ES-I3 (cell line): ENCODE data around the gene REEP6.
"Not testable (repeated sequence)": the region's sequence is repeated elsewhere in the genome, so short reads cannot be mapped to it uniquely, and the experiment has no call there.

Experiments used
- H3K36me3 ChIP-seq: 2 replicates; pipeline ENCODE4 v1.6.1; 2013; ENCODE audit warnings: mild to moderate bottlenecking, low read length, control low read depth, moderate library complexity; ENCODE audit not compliant: insufficient read depth
- H3K4me1 ChIP-seq: 2 replicates; pipeline ENCODE4 v1.6.1; 2013; ENCODE audit warnings: mild to moderate bottlenecking, control low read depth, low read length; ENCODE audit not compliant: insufficient read depth
- H3K9ac ChIP-seq: 2 replicates; pipeline ENCODE4 v1.6.1; 2013; ENCODE audit warnings: low read depth, mild to moderate bottlenecking, low read length, moderate library complexity
- H3K9me3 ChIP-seq: 2 replicates; pipeline ENCODE4 v1.6.1; 2013; ENCODE audit warnings: mild to moderate bottlenecking, low read length, moderate library complexity; ENCODE audit not compliant: control insufficient read depth, insufficient read depth

Gene REEP6

GRCh38 chr19:1510807-1511206 lies 19.8 kb downstream of the REEP6 start:
- H3K36me3 ChIP-seq = no peaks in the 10 kb centered on the region
- no peaks in the 10 kb centered on the region for H3K9me3 ChIP-seq
- H3K4me1 ChIP-seq = no peaks in the 10 kb centered on the region
- H3K9ac ChIP-seq = no peak overlapping the region

GRCh38 chr19:1511318-1512317 lies 20.6 kb downstream of the REEP6 start:
- H3K36me3 ChIP-seq = no peaks in the 10 kb centered on the region
- no peak overlapping the region for H3K9ac ChIP-seq
- H3K9me3 ChIP-seq = no peaks in the 10 kb centered on the region
- H3K4me1 ChIP-seq = no peaks in the 10 kb centered on the region

- Histone ChIP-seq H3K4me1 (no peaks in the 10 kb centered on the region), H3K9me3 (no peaks in the 10 kb centered on the region), H3K36me3 (no peaks in the 10 kb centered on the region), H3K9ac (peak within 1 kb of the TSS; percentile 24; the same call in 1 of the 2 replicates)
Measured at GRCh38 chr19:1512671-1513498, 21.9 kb downstream of the REEP6 start, which contains the start of gene ADAMTSL5. Gene ADAMTSL5 (minus strand): TSS chr19:1513019. CDS start chr19:1510943, 2,076 bp downstream.

GRCh38 chr19:1513499-1514294 lies 22.7 kb downstream of the REEP6 start:
- Histone ChIP-seq H3K36me3 (no peaks in the 10 kb centered on the region), H3K4me1 (no peaks in the 10 kb centered on the region), H3K9me3 (no peaks in the 10 kb centered on the region), H3K9ac (peak overlapping the region; percentile 24; the same call in 1 of the 2 replicates)

GRCh38 chr19:1514295-1514661 lies 23.3 kb downstream of the REEP6 start:
- Histone ChIP-seq H3K36me3 (no peaks in the 10 kb centered on the region), H3K4me1 (no peaks in the 10 kb centered on the region), H3K9ac (no peak overlapping the region)

GRCh38 chr19:1514986-1515721 lies 24.2 kb downstream of the REEP6 start:
- Histone ChIP-seq H3K36me3 (no peaks in the 10 kb centered on the region), H3K9me3 (no peaks in the 10 kb centered on the region), H3K9ac (no peak overlapping the region), H3K4me1 (no peaks in the 10 kb centered on the region)

More at GRCh38 chr19:1514295-1514661, 23.3 kb downstream of the REEP6 start:
- no peaks in the 10 kb centered on the region for H3K9me3 ChIP-seq

- H3K4me1 ChIP-seq = no peaks in the 10 kb centered on the region
- no peaks in the 10 kb centered on the region for H3K36me3 ChIP-seq
- no peak overlapping the region for H3K9ac ChIP-seq
- no peaks in the 10 kb centered on the region for H3K9me3 ChIP-seq
Measured at GRCh38 chr19:1516395-1516753, 25.4 kb downstream of the REEP6 start.

- H3K36me3 ChIP-seq = no peaks in the 10 kb centered on the region
- H3K9me3 ChIP-seq = no peaks in the 10 kb centered on the region
- H3K9ac ChIP-seq = no peak overlapping the region
- no peaks in the 10 kb centered on the region for H3K4me1 ChIP-seq
Measured at GRCh38 chr19:1518471-1518870, 27.5 kb downstream of the REEP6 start.

- not testable (repeated sequence) for H3K4me1 ChIP-seq, H3K9me3 ChIP-seq, H3K36me3 ChIP-seq, H3K9ac ChIP-seq
Measured at GRCh38 chr19:1519802-1520201, 28.8 kb downstream of the REEP6 start.

- no peaks in the 10 kb centered on the region for H3K9me3 ChIP-seq
- H3K36me3 ChIP-seq = no peaks in the 10 kb centered on the region
- no peak overlapping the region for H3K9ac ChIP-seq
- H3K4me1 ChIP-seq = no peaks in the 10 kb centered on the region
Measured at GRCh38 chr19:1520203-1520780, 29.3 kb downstream of the REEP6 start.

GRCh38 chr19:1521636-1522035 lies 30.7 kb downstream of the REEP6 start:
- Histone ChIP-seq H3K4me1 (no peaks in the 10 kb centered on the region), H3K9ac (no peak overlapping the region), H3K36me3 (no peaks in the 10 kb centered on the region), H3K9me3 (no peaks in the 10 kb centered on the region)

GRCh38 chr19:1522061-1522460 lies 31.1 kb downstream of the REEP6 start:
- Histone ChIP-seq H3K36me3 (no peaks in the 10 kb centered on the region), H3K9me3 (no peaks in the 10 kb centered on the region), H3K4me1 (no peaks in the 10 kb centered on the region), H3K9ac (no peak overlapping the region)

- no peaks in the 10 kb centered on the region for H3K4me1 ChIP-seq
- H3K36me3 ChIP-seq = no peaks in the 10 kb centered on the region
- no peaks in the 10 kb centered on the region for H3K9me3 ChIP-seq
- H3K9ac ChIP-seq = no peak overlapping the region
Measured at GRCh38 chr19:1522838-1523237, 31.9 kb downstream of the REEP6 start.
